Hematopoietic multipotent progenitor cell (in vitro differentiated cells): ENCODE measurements around the gene PANK4. TPM values are rescaled to one million over a fixed set of nuclear protein-coding genes. Genes with fewer than 3 reads are reported as not detected.
A peak's percentile ranks its signal among the peaks of the same experiment; 100 is the strongest.
"Not testable (repeated sequence)": the region's sequence is repeated elsewhere in the genome, so short reads cannot be mapped to it uniquely, and the experiment has no call there.

ENCODE experiments used
- DNase-seq, 3 donors: peaks; one replicate each; pipeline ENCODE4 v3.0.0-alpha.2; 2011 to 2015; ENCODE audit warnings: low read depth in 2 of 3, low spot score in 2 of 3
- total RNA-seq: library from RNA; depleted of rRNA; stranded (reverse); fragments of >200 nt; gene quantifications from one replicate; pipeline ENCODE4 v1.2.3, GENCODE V29; 2012

The PANK4 gene
- 27.2 TPM for total RNA-seq

DNA sequence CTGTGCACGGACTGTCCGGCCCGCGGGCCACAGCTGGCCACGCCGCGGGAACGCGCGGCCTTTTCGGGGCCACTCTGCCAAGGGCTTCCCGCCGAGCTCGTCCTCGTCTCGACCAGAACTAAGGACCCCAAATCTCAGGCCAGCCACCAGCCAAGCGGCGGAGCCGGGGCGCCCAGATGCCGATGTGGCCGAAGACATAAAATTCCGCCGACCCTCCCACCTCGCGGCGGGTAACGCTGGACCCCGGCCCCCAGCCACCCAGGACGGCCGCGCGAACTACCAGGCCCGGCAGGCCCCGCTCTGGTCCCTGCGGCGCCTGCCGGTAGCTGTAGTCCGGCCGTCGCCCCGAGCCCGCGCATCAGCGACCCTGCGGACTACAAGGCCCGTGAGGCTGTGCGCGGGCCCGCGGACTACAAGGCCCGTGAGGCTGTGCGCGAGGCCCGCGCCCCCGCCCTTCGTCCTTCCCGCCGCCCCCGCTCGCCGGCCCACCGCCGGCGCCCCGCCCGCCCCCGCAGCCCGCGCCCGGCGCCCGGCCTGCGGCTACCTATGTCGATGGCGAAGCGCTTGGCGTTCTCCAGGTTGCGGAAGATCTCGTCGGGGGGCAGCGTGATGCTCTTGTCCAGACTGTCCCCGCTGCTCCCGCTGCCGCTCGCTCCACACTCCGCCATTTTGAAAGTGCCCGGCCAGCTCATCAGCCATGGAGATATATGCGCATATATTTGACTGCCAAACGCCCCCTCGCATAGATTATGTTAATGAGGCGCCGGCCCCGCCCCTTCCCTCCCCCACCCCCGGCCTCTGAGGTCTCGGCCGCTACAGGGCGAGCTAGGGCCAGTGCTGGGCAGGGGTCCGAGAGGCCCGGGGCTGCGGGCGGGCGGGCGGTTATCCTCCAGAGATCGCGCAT is at the start of gene PANK4:
TSS of gene PANK4 (minus strand) at position 677 of the 904 bp plus-strand sequence. CDS start at position 668, 9 bp downstream.
- DNase-seq: peak in 2 of 3 donors; percentile 91 to 93

DNA sequence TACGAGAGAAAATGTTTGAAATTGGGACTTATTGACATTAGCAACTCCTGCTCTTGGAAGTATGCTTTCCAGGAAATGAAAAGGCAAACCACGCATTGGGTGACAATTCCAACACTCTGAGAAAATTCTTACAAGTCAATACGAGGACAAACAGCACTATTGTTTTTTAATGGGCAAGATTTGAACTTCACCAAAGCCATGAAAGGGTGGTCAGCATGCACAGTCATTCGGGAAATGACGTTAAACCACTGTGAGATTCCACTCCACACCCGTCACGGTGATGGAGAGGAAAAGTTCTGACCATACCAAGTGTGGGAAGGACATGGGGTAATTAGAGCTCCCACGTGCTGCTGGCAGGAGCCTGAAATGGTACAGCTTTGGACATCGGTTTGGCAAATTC is 48.0 kb upstream of the PANK4 start:
- no peak for DNase-seq

DNA sequence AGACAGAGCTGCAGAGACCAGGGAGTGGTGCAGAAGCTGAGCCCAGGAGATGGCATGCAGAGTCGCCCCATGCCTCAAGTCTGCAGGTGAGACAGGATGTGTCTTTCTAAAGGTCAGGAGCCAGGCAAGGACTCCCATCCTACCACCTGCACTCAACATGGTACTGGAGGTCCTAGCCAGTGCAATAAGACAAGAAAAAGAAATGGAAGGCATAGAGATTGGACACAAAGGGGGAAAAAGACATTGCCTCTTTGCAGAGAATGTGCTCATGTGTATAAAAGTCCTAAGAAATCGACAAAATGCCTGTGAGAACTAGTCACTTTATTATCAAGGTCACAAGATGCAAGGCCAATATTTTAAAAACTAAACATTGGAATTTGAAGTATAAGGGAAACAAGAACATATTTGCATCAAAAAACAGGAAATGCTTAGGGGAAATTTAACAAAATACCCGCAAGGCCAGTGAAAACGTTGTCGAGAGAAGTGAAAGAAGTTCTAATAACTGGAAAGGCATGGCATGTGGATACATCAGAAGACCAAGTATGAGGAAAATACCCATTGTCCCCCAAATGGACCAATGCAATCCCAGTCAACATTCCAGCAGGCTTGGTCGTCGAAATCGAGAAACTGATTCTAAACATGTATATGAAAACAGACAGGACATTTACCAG is 47.0 kb upstream of the PANK4 start:
- DNase-seq: no peak

DNA sequence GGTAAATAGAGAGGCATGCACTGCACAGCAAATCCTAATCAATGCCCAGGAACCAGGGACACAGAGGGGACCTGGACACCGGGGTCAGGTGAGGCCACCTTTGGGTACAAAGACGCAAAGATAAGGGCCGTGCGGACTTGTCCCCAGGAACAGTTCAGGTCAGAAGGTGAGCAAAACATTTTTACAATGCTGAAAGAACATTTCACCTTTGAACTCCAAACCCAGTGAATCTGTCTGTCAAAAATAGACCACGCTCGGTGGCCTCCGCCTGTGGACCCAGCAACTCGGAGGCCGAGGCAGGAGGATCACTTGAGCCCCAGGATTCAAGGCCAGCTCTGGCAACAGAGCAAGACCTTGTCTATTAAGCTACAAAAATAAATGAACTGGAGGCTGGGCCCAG is 45.0 kb upstream of the PANK4 start:
- no peak for DNase-seq

DNA sequence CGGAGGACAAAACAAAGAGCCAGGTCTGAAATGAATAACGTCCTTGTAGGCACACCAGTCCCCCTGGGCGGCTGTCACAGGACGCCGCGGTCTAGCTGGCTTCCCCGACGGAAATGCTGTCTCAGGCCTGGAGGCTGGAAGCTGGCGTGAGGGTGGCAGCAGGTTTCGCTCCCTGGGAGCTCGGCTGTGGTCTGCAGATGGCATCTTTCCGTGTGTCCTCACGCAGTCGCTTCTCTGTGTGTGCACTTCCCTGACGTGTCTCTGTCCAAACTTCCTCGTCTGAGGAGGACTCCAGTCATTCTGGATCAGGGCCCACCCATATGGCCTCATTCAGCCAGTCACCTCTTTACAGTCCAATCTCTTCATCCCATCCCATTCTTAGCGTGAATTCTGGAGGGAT is 43.9 kb upstream of the PANK4 start:
- DNase-seq: peak in 1 of 3 donors; percentile 36

DNA sequence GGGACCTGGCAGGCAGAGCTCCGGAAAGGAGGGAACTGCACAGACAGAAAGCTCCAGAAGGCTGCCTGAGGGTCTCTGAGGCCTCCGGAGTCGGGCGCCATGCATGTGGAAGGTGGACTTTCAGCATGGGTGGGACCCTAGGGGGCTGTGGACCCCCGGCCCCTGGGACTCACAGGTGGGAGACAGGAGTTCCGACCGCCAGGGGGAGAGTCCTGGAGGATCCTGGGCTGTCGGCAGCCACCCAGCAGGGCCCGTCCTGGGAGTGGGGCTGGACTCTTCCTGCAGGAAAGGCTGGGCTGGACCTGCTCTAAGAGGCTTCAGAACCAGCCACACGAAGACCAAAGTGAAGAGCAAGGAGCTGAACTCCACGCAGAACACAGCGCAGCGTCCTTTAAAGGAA is 43.3 kb upstream of the PANK4 start:
- not testable (repeated sequence) for DNase-seq

DNA sequence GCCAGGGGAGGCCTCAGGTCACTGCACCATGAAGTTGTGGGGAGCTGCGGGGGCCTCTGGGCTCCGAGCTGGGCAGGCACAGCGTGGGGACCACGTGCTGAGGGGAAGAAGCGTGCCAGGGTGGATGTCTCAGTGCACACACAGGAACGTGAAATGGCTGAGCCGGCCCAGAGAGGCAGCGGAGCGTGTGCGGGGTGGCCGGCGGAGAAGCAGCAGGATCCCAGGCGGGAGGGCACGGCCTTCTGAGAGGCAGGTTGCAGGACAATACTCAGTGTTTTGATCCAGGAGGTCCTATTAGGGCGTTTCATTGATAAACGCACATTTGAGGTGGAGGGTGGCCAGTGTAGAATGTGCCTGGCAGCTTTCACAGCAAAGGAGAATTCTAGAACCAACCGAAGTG is 42.7 kb upstream of the PANK4 start:
- no peak for DNase-seq

DNA sequence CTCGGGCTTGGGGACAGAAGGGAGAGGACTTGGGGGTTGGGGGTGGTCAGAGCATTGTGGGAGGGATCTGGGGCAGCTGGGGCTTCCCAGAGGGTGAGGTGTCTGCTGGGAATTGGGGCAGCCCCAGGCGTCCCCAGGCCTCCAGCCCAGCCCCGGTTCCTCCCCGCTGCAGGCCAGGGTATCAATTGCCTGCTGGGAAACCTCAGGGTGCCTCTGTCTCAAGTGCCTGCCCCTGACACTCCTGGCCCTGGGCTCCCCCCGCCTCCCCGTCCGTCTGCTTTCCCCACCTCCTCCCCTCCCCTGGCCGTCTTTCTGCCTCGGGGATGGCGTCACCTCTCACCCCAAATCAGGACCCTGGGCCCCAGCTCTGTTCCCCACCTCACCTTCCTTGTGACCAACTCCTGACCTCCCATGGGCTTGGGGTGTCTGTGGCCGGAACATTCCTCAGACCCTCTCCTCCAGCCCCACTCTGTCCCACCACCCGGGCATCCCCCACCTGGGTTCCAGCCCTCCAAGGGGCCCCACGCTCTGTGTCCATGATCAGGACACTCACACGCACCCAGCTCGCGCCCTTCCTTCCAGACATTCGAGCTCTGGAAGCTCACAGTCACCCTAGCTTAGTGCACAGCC is 41.9 kb upstream of the PANK4 start:
- DNase-seq: not testable (repeated sequence)

DNA sequence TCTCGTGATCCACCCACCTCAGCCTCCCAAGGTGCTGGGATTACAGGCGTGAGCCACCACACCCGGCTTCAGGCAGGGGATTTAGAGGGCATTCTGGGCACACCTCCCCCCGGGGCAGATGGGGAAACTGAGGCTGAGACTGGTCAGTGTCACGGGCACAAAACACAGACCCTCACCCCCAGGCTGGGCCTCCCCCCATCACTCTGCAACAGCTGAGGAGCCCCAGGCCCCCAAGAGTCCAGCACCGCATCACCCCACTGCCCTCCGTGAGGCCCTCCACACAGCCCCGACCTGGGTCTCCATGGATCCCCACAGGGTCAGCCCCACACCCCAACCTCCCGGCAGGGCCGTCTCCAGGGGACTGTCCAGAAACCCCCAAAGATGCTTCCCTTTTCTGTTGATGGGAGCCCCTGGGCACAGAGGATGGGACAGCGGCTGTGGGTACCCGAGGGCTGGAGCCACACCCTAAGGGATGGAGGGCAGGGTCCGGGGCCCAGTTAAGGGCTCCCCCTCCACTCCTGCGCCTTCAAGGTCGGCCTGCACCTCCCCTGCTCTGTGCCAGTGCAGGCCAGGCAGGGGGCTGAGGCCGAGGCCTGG is 40.8 kb upstream of the PANK4 start:
- no peak for DNase-seq

DNA sequence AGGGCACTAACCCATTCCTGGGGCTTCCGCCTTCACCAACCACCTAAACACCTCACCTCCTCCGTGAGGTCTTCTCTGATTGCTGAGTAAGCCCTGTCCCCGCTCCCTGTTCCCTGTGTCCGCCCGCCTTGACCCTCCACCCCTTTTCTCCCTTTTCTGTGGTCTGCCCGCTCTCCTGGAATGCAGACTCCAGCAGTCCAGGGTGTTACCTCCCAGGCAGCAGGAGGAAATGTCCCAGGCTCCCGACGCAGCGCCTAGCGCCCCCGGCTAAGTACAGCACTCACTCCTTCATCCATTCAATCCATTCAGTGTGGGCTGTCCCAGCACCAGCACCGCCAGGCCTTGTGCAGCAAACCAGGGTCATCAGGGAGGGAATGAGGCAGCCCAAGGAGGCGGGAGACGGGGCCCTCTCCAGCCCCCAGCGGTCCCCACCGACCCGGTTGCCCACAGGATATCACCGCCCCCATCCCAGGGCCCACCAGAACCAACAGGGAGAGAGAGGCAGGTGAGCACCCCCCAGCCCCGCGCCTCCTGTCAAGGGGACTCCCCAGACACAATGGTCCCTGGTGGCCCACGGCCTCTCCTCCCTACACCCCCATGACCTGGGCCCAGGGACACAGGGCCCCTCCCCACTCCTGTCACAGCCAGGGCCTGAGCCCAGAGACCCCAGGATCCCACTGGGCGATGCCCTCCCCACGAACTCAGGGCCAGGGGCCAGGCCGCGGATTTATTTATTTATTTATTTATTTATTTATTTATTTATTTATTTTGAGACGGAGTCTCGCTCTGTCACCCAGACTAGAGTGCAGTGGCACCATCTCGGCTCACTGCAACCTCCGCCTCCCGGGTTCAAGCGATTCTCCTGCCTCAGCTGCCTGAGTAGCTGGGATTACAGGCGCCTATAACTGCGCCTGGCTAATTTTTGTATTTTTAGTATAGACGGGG is 40.0 kb upstream of the PANK4 start:
- no peak for DNase-seq

DNA sequence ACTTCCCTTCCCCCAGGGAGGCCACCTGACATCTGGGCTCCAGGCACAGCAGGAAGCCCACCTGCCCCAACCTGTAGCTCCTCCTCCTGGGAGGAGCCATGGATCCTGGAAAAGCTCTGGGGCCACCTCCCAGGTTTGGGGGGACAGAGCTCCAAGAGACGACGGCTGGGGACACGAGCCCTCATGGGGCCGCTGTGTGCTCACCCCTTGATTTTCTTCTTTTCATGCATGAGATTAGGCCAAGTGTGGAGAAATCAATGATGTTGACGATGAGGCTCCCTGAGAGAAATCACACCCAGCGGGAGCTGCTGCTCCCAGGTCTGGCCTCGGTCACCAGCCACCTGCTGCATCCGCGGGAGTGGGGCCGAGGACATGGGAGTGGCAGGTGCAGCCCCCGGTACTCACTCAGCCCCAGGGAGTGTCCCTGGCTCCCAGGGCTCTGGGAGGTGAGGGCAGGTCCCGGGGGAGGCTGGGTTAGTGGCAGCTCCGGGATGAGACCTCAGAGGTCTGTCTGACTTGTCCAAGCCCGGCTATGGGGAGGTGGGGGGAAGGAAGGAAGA is 38.5 kb upstream of the PANK4 start:
- no peak for DNase-seq

DNA sequence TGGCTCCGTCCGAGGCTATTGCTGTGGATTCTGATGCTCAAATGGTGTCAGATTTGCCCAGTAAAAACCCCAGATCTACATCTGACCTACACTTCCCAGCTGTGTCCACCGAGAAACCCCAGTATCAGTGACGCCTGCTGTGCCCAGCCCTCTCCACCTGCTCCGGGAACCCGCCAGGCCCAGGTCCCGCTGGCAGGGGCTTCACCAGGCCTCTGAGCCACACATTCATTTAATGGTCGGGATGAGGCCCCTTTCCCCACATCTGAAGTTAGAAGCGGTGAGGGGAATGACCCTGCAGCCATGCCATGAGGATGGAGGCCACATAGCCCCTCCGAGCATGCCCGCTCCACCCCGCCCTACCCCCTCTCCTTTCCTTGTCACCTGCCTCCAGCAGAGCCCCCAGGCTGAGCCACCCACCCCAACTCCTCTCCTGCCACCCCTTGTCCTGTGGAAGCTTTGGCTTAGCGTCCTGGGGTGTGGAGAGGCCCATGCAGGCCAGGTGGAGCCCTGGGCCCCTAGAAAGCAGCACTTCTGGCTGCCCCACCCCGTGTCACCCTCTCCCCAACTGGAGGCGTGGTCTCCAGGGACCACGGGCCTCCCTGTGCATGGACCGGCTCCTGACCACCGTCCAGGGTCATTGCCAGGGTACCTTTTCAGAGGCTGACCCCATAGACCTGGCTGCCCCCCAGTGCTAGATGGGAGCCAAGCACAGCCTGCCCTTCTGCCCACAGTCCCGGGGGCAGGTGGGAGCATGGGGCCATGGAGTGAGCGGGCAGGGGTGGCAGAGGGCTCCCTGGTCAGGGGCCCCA is 37.8 kb upstream of the PANK4 start:
- DNase-seq: no peak

DNA sequence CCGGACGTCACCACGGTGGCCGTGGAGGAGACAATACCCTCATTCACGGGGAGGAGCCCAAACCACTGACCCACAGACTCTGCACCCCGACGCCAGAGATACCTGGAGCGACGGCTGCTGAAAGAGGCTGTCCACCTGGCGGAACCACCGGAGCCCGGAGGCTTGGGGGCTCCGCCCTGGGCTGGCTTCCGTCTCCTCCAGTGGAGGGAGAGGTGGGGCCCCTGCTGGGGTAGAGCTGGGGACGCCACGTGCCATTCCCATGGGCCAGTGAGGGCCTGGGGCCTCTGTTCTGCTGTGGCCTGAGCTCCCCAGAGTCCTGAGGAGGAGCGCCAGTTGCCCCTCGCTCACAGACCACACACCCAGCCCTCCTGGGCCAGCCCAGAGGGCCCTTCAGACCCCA is 36.8 kb upstream of the PANK4 start:
- no peak for DNase-seq

DNA sequence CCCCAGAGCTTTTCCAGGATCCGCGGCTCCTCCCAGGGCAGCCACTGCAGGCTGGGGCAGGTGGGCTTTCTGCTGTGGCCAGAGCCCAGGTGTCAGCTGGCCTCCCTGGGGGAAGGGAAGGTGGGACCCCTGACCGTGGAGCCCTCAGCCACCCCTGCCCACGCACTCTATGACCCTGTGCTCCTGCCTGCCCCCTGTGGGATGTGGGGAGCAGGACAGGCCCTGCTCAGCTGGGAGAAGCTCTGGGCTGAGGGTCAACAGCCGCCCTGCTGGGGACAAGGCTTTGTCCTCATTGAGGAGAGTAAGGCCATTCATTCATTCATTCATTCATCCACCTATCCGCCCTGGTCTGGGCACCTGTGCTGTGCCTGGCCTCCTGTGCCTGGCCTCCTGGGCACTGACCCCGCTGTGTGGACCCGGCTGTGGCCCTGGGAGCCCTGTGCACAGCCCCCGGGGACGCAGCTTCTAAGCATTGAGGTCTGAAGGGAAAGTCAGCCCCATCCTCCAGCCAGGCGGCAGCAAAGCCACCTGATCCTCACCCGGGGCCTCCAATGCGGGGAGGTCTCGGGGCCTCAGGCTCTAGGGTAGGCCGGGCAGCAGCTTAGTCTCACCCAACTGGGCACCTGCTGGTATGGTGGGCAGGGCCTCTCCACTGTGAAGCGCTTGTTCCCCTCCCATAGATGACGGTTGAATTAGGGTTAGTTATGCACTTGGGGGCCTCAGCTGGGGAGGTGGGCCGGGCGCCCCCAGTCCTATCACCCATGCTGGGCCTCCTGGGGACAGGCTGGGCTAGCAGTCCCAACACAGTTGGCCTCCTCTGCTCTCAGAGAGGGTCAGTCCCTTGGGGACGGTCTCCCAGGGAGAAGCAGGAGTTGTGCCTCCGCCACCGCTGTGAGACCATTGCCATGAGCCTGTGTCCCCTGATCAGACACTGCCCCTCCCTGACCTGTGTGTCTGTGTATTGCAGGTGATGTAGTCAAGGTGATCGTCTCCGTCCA is 35.8 kb upstream of the PANK4 start:
- DNase-seq: peak in 1 of 3 donors; percentile 16

DNA sequence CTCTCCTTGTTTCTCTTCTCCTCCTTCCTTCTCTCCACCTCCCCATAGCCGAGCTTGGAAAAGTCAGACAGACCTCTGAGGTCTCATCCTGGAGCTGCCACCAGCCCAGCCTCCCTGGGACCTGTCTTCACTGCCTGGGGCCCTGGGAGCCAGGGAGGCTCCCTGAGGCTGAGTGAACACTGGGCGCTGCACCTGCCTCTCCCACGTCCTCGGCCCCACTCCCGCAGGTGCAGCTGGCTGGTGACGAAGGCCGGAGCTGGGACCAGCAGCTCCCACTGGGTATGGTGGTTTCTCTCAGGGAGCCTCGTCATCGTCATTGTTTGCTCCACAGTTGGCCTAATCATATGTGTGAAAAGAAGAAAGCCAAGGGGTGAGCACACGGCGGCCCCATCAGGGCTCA is 35.0 kb upstream of the PANK4 start:
- no peak for DNase-seq

DNA sequence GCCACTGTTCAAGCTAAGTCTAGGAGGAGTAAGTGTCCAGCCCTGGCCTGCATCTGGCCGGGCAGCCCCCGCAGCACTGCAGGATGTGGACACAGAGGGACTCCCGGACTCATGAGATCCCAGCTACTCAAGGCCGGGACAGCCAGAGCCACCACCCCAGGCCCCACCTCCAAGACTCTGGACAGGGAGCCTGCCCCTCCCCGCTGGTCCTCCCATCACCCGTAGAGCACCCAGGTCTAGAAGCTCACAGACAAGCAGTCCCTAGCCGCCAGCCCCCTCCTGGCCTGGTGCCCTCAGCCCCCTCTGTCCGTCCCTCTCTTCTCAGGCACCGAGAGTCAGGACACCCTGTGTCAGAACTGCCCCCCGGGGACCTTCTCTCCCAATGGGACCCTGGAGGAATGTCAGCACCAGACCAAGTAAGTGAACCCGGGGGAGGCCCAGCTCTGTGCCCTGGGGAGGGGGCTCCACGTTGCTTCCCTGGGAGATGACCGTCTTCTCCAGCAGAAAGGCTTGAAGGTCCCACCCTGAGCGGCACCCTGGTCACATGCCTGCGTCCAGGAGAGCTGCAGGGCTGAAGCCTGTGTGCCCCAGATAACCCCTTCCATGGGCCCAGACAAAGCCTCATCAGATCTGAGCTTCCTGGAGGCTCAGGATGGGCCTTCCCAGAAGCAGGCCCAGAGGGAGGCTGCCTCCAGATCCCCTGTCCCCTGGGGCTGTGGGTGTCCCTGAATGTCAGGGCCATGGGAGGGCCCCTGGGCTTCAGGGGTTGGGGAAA is 34.1 kb upstream of the PANK4 start:
- no peak for DNase-seq
